HG03571 (cell line): ENCODE results near the gene KRTAP10-10.
"Not testable (repeated sequence)": the region's sequence is repeated elsewhere in the genome, so short reads cannot be mapped to it uniquely, and the experiment has no call there.

Experiments used
- ATAC-seq: cut with Tn5 transposase; IDR thresholded peaks from one replicate; pipeline ENCODE4 v1.9.1; 2021; ENCODE audit not compliant: unreplicated experiment

Gene KRTAP10-10

GRCh38 chr21:44602463-44602850 is 34.7 kb upstream of the KRTAP10-10 start:
- no peak for ATAC-seq

- no peak for ATAC-seq
These were observed 33.9 kb upstream of the KRTAP10-10 start for GRCh38 chr21:44603109-44603875.

GRCh38 chr21:44603911-44604310 is 33.2 kb upstream of the KRTAP10-10 start:
- no peak for ATAC-seq

- no peak for ATAC-seq
These were observed 30.7 kb upstream of the KRTAP10-10 start for GRCh38 chr21:44606495-44606894.

- ATAC-seq = no peak
These were observed 28.0 kb upstream of the KRTAP10-10 start for GRCh38 chr21:44609193-44609592.

GRCh38 chr21:44610157-44610843 is 26.9 kb upstream of the KRTAP10-10 start:
- not testable (repeated sequence) for ATAC-seq

- ATAC-seq = no peak
These were observed 25.6 kb upstream of the KRTAP10-10 start for GRCh38 chr21:44611551-44611950.

- no peak for ATAC-seq
These were observed 25.1 kb upstream of the KRTAP10-10 start, which contains the start of gene KRTAP10-8 for GRCh38 chr21:44612029-44612486. Gene KRTAP10-8 (plus strand): TSS chr21:44612079. CDS start chr21:44612101, 22 bp downstream.

GRCh38 chr21:44612669-44613229 is 24.4 kb upstream of the KRTAP10-10 start:
- ATAC-seq = no peak

- ATAC-seq = no peak
These were observed 23.6 kb upstream of the KRTAP10-10 start for GRCh38 chr21:44613386-44614155.

GRCh38 chr21:44614161-44614631 is 23.0 kb upstream of the KRTAP10-10 start:
- ATAC-seq = no peak

GRCh38 chr21:44614961-44615391 is 22.2 kb upstream of the KRTAP10-10 start:
- no peak for ATAC-seq

GRCh38 chr21:44615466-44615865 is 21.7 kb upstream of the KRTAP10-10 start:
- no peak for ATAC-seq

GRCh38 chr21:44615911-44616590 is 21.1 kb upstream of the KRTAP10-10 start:
- no peak for ATAC-seq

GRCh38 chr21:44616591-44616926 is 20.6 kb upstream of the KRTAP10-10 start:
- ATAC-seq = no peak

- no peak for ATAC-seq
These were observed 20.1 kb upstream of the KRTAP10-10 start for GRCh38 chr21:44617071-44617501.

- no peak for ATAC-seq
These were observed 18.7 kb upstream of the KRTAP10-10 start for GRCh38 chr21:44618504-44618903.

- no peak for ATAC-seq
These were observed 18.2 kb upstream of the KRTAP10-10 start for GRCh38 chr21:44618909-44619308.

- ATAC-seq = no peak
These were observed 17.3 kb upstream of the KRTAP10-10 start for GRCh38 chr21:44619886-44620285.

- no peak for ATAC-seq
These were observed 13.6 kb upstream of the KRTAP10-10 start for GRCh38 chr21:44623575-44623974.
